HG03064 (cell line): Measurements from ENCODE around the gene CSAD.
"Not testable (repeated sequence)": the region's sequence is repeated elsewhere in the genome, so short reads cannot be mapped to it uniquely, and the experiment has no call there.

Source experiments
- ATAC-seq: cut with Tn5 transposase; IDR thresholded peaks from one replicate; pipeline ENCODE4 v1.9.1; 2021; ENCODE audit warnings: low read depth; ENCODE audit not compliant: unreplicated experiment

CSAD gene

DNA sequence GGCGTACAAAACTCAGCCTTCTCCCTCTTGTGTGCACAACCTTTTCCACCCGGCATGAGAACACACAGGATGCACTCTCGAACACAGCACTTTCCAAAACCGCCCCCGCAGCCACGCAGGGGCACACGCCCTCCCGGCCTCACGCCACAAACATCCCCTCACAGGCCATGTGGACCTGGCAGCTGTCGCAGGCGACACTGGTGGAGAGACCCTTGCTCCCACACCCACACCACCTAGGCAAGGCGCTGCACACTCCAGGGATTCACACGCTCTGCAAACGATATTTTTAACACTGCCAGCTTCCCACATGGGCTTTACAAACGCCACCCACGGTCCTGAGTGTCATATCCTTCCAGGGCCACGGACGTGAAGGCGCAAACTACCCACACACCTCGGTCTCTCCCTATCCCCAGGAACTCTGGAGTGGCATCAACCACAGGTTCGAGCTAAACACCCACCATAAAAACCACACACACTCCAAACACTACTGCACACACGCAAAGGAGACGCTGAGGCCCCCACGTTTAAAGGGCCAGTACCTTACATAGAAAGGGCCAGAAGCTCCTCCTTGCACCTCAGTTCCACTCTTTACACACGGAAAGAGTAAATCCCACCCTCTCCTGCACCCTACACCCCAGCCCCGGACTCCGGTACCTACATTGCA, 38.7 kb upstream of the CSAD start:
- ATAC-seq = no peak

DNA sequence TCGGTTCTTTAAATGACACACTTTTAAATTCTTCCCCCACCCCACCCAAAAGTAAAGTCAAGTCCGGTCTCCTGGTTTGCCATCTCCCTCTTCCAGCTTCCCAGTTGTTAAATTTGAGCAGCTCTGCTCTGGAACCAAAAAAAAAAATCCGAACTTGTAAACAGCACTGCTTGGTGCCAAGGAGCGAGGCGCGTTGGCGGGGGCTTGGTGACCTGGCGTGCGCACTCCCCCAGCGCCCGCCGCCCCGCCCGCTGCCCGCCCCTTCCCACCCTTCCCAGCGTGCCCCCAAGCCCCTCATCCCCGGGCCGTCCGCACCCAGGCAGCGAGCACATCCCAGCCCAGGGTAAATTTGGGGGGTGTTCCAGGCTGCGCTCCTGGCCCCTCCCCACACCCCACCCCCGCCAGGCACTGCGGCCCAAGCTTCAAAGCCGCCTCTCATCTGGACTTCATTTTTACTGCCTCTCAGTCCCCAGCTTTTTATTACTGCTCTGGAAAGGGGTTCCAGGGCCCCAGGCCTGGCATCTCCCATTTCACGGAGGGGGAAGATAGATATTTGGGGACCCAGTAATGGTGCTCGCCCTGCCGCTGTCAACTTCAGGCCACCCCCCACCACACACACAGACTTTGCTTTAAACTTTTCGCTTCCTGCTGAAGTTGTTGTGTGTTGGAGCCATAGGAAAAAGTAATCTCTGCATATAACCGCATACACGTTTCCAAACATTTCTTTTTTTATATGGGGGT, 38.0 kb upstream of the CSAD start:
- no peak for ATAC-seq

DNA sequence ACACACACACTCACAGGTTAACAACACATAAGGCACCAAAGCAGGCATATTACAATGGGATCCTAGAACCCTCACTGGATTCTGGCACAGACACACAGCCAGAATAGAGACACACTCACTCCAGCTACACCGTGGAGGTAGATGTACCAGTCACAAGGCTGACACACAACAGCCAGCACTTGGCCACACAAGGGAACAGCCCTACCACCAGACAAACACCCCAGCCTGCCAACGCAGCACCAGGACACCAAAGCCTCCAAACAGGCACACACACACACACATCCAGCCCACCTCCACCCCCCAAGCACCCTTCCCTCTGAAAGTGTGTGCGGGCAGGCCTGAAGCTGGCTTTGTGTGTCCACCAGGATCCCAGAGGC, 37.2 kb upstream of the CSAD start:
- no peak for ATAC-seq

DNA sequence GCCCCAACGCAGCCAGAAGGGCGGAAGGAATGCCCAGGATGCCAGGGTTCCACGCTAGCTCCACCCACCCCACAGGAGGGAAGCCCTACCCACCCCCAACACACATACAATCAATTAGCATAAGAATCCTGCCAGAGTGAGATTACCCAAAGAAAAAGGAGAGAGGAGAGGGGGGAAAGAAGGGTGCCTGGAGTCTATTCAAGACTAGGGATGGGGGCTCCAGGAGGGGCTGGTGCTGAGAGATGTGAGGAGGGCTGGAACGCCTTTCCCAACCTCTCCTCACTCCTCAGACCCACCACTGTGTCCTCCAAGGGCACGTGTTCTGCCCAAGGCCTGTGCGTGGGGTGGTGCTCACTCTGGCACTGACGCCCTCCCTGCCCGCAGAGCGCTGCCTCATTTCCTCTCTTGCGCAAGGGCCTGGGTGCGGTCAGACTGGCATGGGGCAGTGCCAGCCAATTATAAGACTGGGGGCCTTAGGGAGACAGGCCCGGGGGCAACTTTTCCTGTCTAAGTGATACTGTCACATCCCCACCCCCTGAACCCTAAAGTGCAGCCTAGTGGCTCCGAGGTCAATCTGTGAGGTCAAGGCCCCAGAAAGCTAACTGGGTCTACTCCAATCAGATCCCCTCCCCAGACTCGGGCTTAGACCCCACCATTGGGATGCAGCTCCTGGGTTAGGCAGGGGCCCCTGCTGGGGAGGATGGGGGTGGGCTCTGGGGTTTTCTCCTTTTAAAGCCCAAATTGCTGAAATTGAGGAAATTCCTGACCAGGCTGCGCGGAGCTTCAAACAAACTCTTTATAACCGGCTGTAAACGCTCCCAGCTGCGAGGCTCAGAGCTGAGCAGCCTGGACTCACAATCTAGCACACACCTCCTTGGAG, 36.6 kb upstream of the CSAD start:
- ATAC-seq = no peak

DNA sequence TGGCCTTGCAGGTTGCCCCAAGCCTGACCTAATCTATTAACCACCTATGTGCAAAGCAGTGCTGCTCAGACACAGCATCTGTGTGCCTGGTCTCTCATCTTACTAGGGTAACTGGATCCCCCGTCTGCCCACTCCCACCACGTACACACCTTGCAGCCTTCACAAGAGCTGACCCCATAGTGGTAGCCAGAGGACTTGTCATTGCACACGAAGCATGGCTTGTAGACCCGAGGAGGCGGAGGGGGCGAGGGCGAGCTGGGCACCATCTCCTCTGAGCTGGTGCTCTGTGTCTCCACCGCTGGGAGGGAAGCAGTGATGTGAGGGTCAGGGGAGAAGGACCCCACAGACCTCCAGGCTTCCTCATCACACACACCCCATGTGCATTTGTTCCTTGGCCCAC, 34.8 kb upstream of the CSAD start:
- ATAC-seq = no peak

DNA sequence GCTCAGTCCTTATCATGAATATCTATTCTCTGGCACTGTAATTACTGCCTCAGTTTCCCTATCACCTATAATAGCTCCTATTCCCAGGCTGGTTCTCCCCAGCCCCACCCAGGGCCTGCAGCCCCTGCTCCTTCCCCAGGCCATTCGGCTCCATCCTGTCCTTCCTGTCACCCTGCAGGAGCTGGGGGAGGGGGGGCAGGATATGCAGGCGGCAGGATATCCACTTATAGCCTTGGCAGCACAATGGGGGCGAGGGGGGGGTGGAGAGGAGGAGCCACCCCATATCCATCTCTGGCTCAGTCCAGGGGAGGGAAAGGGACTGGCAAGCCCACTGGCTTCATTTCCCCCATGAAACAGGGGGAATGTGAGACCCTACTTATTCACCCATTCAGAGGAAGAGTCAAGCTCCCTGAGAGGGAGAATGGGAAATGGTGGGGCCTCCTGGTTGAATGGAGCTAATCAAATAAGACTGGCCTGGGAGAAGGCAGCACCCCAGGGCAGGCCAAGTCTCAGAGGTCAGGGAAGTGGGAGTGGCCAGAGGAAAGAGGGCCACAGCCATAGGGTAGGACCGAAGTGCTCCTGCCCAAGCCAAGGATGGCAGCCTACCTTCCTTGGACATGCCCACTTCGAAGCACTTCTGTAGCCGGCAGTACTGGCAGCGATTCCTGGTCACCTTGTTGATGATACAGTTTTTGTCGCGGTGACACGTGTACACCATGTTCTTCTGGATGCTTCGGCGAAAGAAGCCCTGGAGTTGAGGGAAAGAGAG, 34.1 kb upstream of the CSAD start:
- no peak for ATAC-seq

DNA sequence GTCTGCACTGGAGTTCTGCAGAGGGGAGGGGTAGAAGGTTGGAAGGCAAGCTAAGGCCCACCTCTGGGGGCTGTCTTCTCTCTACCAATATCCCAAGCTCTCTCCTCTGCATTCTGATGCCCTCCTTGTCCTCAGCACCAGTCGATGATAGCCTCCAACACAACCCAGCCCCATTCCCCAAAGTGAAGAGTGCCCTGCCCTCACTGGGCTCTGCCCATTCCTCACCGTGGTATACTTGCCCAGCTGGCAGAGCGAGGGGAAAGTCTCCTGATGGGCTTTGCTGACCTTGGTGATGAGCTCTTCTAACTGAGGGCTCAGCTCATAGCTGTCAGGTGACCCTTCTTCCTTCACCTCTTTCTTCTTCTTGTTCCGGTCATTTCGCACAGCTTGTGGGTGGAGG, 33.5 kb upstream of the CSAD start:
- no peak for ATAC-seq

DNA sequence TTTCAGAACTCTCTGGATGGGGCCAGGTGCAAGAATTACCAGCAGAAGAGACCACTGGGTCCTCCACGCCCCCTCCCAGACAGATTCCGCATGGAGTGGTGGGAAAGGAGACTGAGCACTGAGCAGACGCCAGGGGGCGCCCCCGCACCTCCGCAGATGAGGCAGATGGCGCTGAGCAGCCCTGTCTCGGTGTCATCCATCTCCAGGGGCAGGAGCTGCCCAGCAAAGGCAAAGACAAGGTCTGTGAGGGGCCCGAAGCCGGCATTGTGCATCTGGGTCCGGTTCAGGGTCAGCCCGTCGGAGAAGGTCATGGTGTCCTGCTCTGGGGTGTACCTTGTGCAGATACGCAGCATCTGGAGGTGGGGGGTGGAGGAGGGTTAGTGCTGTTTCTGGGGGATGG, 32.6 kb upstream of the CSAD start:
- ATAC-seq = no peak

DNA sequence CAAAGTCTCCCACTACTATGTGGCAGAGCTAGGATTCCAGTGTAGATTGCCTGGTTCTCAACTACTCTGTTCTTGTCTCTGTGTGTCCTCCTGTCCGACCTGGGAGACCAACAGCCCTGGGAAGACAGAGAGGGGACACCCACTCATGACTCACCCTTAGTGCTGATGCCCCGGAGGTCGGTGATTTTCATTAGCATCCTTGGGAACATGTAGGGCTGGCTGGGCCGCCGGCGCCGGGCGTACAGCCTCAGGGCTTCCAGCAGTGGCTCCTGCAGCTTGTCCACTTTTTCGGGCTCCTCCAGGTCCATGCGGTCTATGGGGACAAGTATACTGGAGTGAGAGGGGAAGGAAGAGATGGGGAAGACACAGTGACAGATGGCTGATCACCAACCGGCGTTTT, 32.2 kb upstream of the CSAD start:
- ATAC-seq = no peak

DNA sequence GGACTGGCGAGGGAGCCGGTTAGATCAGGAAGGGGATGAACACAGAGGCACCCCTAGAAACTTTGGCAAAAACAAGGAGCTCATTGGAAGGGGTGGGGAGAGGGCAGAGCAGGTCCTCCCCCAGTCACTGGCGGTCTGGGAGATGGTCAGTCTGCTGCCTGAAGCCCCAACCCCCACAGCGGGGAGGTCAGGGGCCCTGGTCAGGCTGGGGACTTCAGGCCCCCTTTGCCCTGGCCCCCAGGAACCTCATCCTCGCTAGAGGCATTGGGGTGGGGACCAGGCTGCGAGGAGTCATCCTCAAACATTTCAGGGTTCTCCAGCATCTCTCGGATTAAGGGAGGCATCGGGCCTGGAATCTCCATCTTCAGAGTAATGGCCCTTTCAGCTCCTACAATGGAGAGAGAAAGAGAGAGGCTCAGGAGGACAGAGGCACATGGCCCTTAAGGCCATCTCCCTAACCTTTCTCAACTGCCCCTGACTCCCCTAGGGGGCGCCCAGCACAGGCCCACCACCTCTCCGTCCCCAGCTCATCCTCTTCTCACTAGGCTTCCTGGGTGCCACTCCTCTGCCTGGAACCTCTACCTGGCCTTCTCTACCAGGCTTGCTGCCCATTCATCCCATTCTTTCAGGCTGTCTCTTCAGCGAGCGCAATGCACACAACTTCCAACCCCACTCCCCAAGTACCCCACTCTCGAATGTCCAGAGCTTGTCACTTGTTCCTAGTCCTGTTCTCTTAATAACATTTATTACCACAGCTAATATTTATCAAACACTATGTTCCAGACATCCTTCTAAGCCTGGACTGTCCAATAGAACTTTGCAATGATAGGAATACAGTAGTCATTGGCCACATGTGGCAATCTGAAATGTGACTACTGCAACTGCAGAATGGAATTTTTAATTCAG, 31.0 kb upstream of the CSAD start:
- ATAC-seq = no peak

DNA sequence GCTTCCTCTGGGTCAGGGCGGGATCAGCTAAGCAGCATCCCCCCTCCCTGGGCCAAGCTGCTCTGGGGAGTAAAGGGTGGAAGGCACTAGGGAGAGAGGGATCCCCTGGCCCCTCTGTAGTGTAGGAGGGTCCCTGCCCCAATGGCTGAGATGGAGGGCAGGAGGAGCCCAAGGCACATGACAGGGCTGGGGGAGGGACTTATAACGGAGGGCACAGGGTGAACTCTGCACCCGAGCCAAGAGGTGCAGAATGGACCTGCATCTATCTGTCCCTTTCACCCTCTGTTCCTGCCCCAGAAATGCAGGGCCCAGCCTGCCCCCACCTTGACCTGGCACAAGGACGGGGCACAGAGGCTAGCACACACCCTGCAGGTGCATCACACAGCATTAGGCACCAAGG, 30.1 kb upstream of the CSAD start:
- ATAC-seq = no peak

DNA sequence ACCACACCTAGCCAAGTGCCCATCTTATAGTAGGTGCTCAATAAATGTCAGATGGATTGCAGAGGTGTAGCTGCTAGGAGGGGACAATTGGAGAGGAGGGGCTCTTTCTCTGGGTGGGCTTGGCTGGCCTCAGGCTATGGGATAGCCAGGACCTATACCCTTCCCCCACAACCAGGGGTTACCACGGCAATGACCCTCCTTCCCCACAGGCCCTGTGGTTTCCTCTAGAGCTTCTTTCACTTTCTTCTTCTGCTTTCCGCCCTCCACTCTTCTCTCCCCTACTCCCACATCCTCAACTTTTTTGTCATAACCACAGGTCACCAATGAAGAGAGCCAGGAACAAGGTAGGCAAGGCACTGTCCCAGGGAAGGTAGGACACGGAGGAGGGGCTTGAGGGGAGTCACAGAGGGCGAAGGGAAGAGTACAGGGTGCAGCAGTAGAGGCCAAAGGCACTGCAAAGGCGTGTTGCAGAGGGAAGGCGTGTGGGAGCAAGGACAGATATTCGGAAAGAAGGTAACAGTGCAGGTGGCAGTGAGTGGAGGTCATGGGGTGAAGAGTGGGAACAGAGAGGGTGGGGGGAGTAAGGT, 28.2 kb upstream of the CSAD start:
- ATAC-seq = no peak

DNA sequence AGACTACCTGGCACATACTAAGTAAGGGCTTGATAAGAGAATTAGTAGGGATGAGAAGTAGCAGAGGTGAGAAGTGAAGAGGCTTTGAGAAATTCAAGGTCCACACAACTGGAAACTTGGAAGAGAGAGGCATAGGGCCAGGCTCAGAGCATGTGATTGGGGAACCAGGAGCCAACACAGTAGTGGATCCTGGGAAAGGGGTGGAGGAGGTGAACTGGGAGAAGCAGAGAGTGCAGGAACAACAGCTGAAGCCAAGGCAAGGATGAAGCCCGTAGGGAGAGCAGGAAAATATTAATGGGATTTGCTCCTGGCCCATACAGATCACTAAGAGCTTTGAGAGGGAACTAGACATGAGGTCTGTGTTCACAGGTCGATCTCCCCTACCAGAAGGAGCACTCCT, 27.7 kb upstream of the CSAD start:
- no peak for ATAC-seq

DNA sequence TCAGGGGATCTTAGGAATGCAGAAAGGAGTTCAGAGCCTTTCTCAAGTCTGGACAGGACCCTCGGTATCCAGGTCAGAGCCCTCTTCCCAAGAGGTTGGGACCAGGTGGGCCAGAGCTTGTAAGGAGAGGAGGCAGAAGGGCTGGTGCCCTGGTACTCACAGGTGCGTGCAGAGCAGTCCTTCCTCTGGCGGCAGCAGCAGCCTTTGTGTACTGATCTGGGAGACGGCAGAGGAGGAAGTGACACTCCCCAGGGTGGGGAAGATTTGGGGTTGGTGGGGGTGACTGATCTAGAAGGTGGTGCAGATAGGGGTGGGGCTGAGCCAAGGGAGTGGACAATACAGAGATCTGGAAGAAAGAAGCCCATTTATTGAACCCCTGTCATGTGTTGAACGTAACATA, 26.3 kb upstream of the CSAD start, which contains the start of gene ITGB7:
TSS of gene ITGB7 (minus strand) at position 210 of the 400 bp plus-strand sequence. CDS start 6,808 bp downstream, outside the sequence.
- peak; percentile 51 for ATAC-seq

DNA sequence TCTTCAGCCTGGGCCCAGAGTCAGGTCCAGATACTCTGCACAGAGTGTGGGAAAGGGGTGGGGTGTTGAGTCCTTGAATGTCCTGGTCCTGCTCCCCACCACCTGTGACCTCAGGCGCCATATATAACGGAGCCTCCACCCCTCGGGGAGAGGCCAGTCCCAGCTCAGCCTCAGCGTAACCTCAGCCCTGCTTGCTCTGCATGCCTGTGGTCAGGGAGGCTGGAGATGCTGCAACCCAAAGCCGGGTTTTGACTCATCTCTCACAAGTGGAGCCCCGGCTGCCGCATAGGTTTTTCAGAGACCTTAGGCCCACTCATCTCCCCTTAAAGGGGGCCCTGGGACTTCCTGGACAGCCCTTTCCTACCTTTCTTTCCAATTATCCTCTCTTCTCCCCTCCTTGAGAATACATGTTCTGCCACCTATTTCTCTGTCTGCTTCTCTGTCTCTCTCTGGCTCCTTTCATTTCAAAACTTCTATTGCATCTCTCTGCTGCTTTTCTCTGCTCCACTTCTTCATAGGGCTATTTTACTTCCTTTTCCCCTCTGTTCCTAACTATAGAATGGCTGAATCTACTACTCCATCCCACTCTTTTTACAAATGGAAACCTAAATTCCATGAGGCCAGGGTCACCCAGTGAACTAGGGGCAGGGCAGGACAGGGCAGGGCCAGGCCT, 25.2 kb upstream of the CSAD start:
- peak; percentile 50 for ATAC-seq

DNA sequence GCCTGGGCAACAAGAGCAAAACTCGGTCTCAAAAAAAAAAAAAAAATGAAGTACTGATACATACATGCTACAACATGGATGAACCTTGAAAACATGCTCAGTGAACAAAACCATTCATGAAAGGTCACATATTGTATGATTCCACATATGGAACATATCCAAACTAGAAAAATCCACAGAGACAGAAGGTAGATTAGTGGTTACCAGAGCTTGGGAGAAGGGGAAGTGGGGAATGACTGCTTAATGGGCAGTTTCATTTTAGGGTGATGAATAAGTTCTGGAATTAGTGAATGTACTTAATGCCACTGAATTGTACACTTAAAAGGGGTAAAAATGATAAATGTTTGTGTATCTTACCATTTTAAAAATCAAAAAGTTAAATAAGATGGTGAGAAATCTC, 23.6 kb upstream of the CSAD start:
- ATAC-seq = no peak

DNA sequence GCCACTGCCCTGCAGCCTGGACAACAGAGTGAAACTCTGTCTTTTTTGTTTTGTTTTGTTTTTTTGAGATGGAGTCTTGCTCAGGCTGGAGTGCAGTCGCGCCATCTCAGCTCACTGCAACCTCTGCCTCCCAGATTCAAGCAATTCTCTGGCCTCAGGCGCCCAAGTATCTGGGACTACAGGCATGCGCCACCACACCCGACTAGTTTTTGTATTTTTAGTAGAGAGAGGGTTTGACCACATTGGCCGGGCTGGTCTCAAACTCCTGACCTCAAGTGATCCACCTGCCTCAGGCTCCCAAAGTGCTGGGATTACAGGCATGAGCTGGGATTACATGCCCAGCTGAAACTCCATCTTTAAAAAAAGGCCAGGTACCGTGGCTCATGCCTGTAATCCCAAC, 21.6 kb upstream of the CSAD start:
- not testable (repeated sequence) for ATAC-seq

DNA sequence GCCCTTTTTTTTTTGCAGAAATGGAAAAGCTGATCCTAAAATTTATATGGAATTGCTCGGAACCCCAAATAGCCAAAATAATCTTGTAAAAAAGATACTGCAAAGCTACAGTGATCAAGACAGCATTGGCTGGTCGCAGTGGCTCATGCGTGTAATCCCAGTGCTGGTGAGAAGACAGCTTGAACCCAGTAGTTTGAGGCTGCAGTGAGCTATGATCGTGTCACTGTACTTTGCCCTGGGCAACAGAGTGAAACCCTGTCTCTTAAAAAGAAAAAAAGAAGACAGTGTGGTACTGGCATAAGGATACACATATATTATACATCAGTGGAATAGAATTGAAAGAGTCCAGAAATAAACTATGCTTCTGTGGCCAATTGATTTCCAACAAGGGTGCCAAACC, 20.9 kb upstream of the CSAD start:
- no peak for ATAC-seq

DNA sequence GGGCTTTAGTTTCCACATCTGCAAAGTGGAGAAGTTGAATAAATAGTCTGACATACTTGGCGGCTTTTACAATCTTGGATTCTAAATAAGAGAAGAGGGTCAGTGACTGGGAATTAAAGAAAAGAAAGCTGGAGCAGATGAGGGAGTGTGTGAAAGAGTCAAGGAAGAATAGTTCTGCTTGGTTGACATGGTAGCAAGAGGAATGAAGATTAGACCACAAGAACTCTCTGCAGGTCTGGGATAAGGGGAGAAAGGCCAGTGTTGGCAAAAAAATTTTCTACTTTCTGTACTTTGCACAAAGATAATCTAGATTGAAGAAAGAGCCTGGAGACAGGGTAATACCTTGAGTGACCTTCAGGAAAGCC, 20.4 kb upstream of the CSAD start:
- ATAC-seq = no peak
